Erythroblast (primary cell): ENCODE measurements around the gene CFAP97D1.

Source experiments
- DNase-seq, 2 experiments: peaks; one replicate each; lab custom pipeline; 2025; lab: John Stamatoyannopoulos, UW
- GATA1 ChIP-seq: IDR thresholded peaks from 2 replicates; pipeline ENCODE4 v1.6.1; 2011; ENCODE audit warnings: low read depth, mild to moderate bottlenecking, control low read depth, low read length, moderate library complexity
- POLR2A ChIP-seq: IDR thresholded peaks from 2 replicates; pipeline ENCODE4 v1.6.1; 2011; ENCODE audit warnings: mild to moderate bottlenecking, low read length

Gene CFAP97D1

GRCh38 chr17:43758086-43758485 lies 22.1 kb upstream of the CFAP97D1 start:
- no peak for TF ChIP-seq POLR2A
- no peak for DNase-seq

- no peak for DNase-seq
- TF ChIP-seq GATA1 (no peak), POLR2A (no peak)
These were observed 21.6 kb upstream of the CFAP97D1 start, which contains the start of gene SOST for GRCh38 chr17:43758497-43759174. Gene SOST (minus strand): TSS chr17:43758791. CDS start chr17:43758741, 50 bp downstream.

GRCh38 chr17:43759836-43760235 lies 20.4 kb upstream of the CFAP97D1 start:
- DNase-seq = no peak
- TF ChIP-seq POLR2A (no peak), GATA1 (no peak)

GRCh38 chr17:43760254-43760852 lies 19.9 kb upstream of the CFAP97D1 start:
- TF ChIP-seq POLR2A = no peak
- no peak for TF ChIP-seq GATA1
- peak; percentile 78 to 89 for DNase-seq

GRCh38 chr17:43766413-43767052 lies 13.7 kb upstream of the CFAP97D1 start:
- TF ChIP-seq POLR2A (no peak), GATA1 (no peak)
- peak; percentile 50 to 76 for DNase-seq

GRCh38 chr17:43767053-43767712 lies 13.1 kb upstream of the CFAP97D1 start:
- DNase-seq = no peak
- TF ChIP-seq GATA1 = no peak
- TF ChIP-seq POLR2A = no peak

- TF ChIP-seq GATA1 = no peak
- no peak for TF ChIP-seq POLR2A
- DNase-seq = no peak
These were observed 12.5 kb upstream of the CFAP97D1 start for GRCh38 chr17:43767713-43768059.

- TF ChIP-seq POLR2A (no peak), GATA1 (no peak)
- no peak for DNase-seq
These were observed 11.9 kb upstream of the CFAP97D1 start for GRCh38 chr17:43768382-43768781.

GRCh38 chr17:43768943-43769342 lies 11.3 kb upstream of the CFAP97D1 start:
- DNase-seq = no peak
- no peak for TF ChIP-seq POLR2A
- TF ChIP-seq GATA1 = no peak

GRCh38 chr17:43769426-43769825 lies 10.8 kb upstream of the CFAP97D1 start:
- DNase-seq = no peak
- TF ChIP-seq POLR2A (no peak), GATA1 (no peak)

- no peak for DNase-seq
- TF ChIP-seq GATA1 = no peak
- TF ChIP-seq POLR2A = no peak
These were observed 10.4 kb upstream of the CFAP97D1 start for GRCh38 chr17:43769859-43770258.

- DNase-seq = no peak
- no peak for TF ChIP-seq GATA1
These were observed 9.3 kb upstream of the CFAP97D1 start for GRCh38 chr17:43770957-43771356.

GRCh38 chr17:43771463-43771862 lies 8.8 kb upstream of the CFAP97D1 start:
- no peak for TF ChIP-seq GATA1
- TF ChIP-seq POLR2A = no peak
- DNase-seq = no peak
